Neural crest cell (in vitro differentiated cells): ENCODE measurements around the gene PEX5. TPM values are rescaled to one million over a fixed set of nuclear protein-coding genes. Genes with fewer than 3 reads are reported as not detected.
"Not testable (repeated sequence)": the region's sequence is repeated elsewhere in the genome, so short reads cannot be mapped to it uniquely, and the experiment has no call there.

ENCODE experiments used
- DNase-seq: peaks from one replicate; pipeline ENCODE4 v3.0.0; 2021; ENCODE audit warnings: low read depth, mixed read lengths, low spot score
- H3K27ac Mint-ChIP-seq: one replicate; pipeline ENCODE4 v1.8.0; 2021; ENCODE audit warnings: mild to moderate bottlenecking, mixed read lengths; ENCODE audit not compliant: unreplicated experiment
- H3K27me3 Mint-ChIP-seq: 2 replicates; pipeline ENCODE4 v1.8.0; 2021; ENCODE audit warnings: low read depth, mild to moderate bottlenecking, mixed read lengths
- H3K36me3 Mint-ChIP-seq: 2 replicates; pipeline ENCODE4 v1.8.0; 2021; ENCODE audit warnings: low read depth, mild to moderate bottlenecking, mixed read lengths
- H3K4me1 Mint-ChIP-seq: 2 replicates; pipeline ENCODE4 v1.8.0; 2021; ENCODE audit warnings: mixed read lengths
- H3K4me3 Mint-ChIP-seq: one replicate; pipeline ENCODE4 v1.8.0; 2021; ENCODE audit warnings: mild to moderate bottlenecking, mixed read lengths
- H3K9me3 Mint-ChIP-seq: 2 replicates; pipeline ENCODE4 v1.8.0; 2021; ENCODE audit warnings: mixed read lengths
- CTCF ChIP-seq: fragments of 200-600 bp; sonication (generic); conservative IDR thresholded peaks from 2 replicates; pipeline ENCODE4 v1.5.0; 2021; ENCODE audit warnings: antibody characterized with exemption, mild to moderate bottlenecking
- total RNA-seq: library from RNA; stranded (reverse); gene quantifications from 2 replicates; pipeline ENCODE4 v1.2.1, GENCODE V29; 2021

Gene PEX5
- total RNA-seq, 1 donor from 2014 or later, result 42.2 TPM

- Mint-ChIP-seq H3K27ac (no peak overlapping the region), H3K27me3 (peaks cover 3% of the 10 kb centered on the region), H3K36me3 (no peaks in the 10 kb centered on the region), H3K4me1 (no peaks in the 10 kb centered on the region), H3K9me3 (peaks cover 4% of the 10 kb centered on the region), H3K4me3 (no peak overlapping the region)
- peak; percentile 71 for DNase-seq
- peak; percentile 100 for TF ChIP-seq CTCF
Observed at GRCh38 chr12:7219599-7220243, 30.2 kb downstream of the PEX5 start.

- no peaks in the 10 kb centered on the region for H3K4me1 Mint-ChIP-seq
- no peak for DNase-seq
- no peak overlapping the region for H3K27ac Mint-ChIP-seq
- peaks cover 3% of the 10 kb centered on the region for H3K27me3 Mint-ChIP-seq
- TF ChIP-seq CTCF, result no peak
- no peaks in the 10 kb centered on the region for H3K36me3 Mint-ChIP-seq
- no peak overlapping the region for H3K4me3 Mint-ChIP-seq
- no peaks in the 10 kb centered on the region for H3K9me3 Mint-ChIP-seq
Observed at GRCh38 chr12:7221486-7221885, 32.0 kb downstream of the PEX5 start.

- Mint-ChIP-seq H3K36me3 (peaks cover 2% of the 10 kb centered on the region), H3K27me3 (peaks cover 25% of the 10 kb centered on the region), H3K4me3 (no peak overlapping the region), H3K27ac (no peak overlapping the region), H3K4me1 (no peaks in the 10 kb centered on the region), H3K9me3 (peaks cover 14% of the 10 kb centered on the region)
- no peak for TF ChIP-seq CTCF
- DNase-seq, result no peak
Observed at GRCh38 chr12:7229741-7230140, 40.3 kb downstream of the PEX5 start.

GRCh38 chr12:7241404-7242005, 52.0 kb downstream of the PEX5 start:
- Mint-ChIP-seq H3K9me3 (peaks cover 4% of the 10 kb centered on the region), H3K27ac (no peak overlapping the region), H3K4me1 (no peaks in the 10 kb centered on the region), H3K27me3 (no peaks in the 10 kb centered on the region), H3K4me3 (no peak overlapping the region), H3K36me3 (no peaks in the 10 kb centered on the region)
- TF ChIP-seq CTCF, result no peak
- DNase-seq, result no peak

- Mint-ChIP-seq H3K27me3 (no peaks in the 10 kb centered on the region), H3K27ac (no peak overlapping the region), H3K9me3 (peaks cover 4% of the 10 kb centered on the region), H3K36me3 (no peaks in the 10 kb centered on the region), H3K4me1 (no peaks in the 10 kb centered on the region), H3K4me3 (no peak overlapping the region)
- TF ChIP-seq CTCF, result no peak
- DNase-seq, result no peak
Observed at GRCh38 chr12:7242176-7243101, 53.0 kb downstream of the PEX5 start.

GRCh38 chr12:7251328-7251996, 62.0 kb downstream of the PEX5 start:
- H3K9me3 Mint-ChIP-seq, H3K4me3 Mint-ChIP-seq, DNase-seq, H3K27ac Mint-ChIP-seq, H3K4me1 Mint-ChIP-seq, H3K27me3 Mint-ChIP-seq, H3K36me3 Mint-ChIP-seq: not testable (repeated sequence)
